K562 (cell line): ENCODE results near the gene HSPB1. TPM values are rescaled to one million over a fixed set of nuclear protein-coding genes. Genes with fewer than 3 reads are reported as not detected.

ENCODE experiments used
- CBX3 ChIP-seq, 2 experiments: IDR thresholded peaks; 1 replicate in 1 of 2; 2 replicates in 1 of 2; pipeline ENCODE4 v1.6.1; 2012; ENCODE audit warnings: inconsistent platforms in 2 of 2, low read length in 2 of 2, borderline replicate concordance in 1 of 2, control low read depth in 1 of 2
- EGR1 ChIP-seq: fragments of 450-650 bp; conservative IDR thresholded peaks from 2 replicates; pipeline ENCODE4 v1.6.1; 2017; ENCODE audit warnings: mild to moderate bottlenecking
- FOS ChIP-seq: IDR thresholded peaks from 3 replicates; pipeline ENCODE4 v1.6.1; 2011; ENCODE audit not compliant: insufficient read length; ENCODE audit errors: extremely low read depth
- GATAD2A ChIP-seq: fragments of 450-650 bp; IDR thresholded peaks from 2 replicates; pipeline ENCODE4 v1.6.1; 2017
- HMGN3 ChIP-seq: IDR thresholded peaks from 2 replicates; pipeline ENCODE4 v1.6.1; 2011; ENCODE audit warnings: borderline replicate concordance, low read depth, mild to moderate bottlenecking, mixed read lengths, low read length; ENCODE audit not compliant: insufficient read length; ENCODE audit errors: extremely low read depth
- MYC ChIP-seq, 2 experiments: fragments of 250-450 bp in 1 of 2; sonication (Bioruptor Pico) in 1 of 2; IDR thresholded peaks; 2 replicates each; pipeline versions ENCODE4 v1.5.1 to v1.6.1; 2012 to 2021; ENCODE audit warnings: low read depth in 2 of 2, borderline replicate concordance in 1 of 2, improper control_type of control experiment in 1 of 2, low read length in 1 of 2, mild to moderate bottlenecking in 1 of 2, moderate library complexity in 1 of 2
- SRF ChIP-seq, 2 experiments: fragments of 250-450, 450-650 bp in 1 of 2; sonication (Bioruptor Pico) in 1 of 2; sonication (generic) in 1 of 2; formaldehyde crosslinking; IDR thresholded peaks; 2 replicates each; pipeline versions ENCODE4 v1.5.0 to v1.5.1; 2020 to 2022; ENCODE audit warnings: mild to moderate bottlenecking in 1 of 2, missing genetic modification reagents in 1 of 2
- ZBTB7A ChIP-seq: IDR thresholded peaks from 2 replicates; pipeline ENCODE4 v1.6.1; 2011; ENCODE audit warnings: low read depth, mild to moderate bottlenecking, low read length, moderate library complexity, borderline replicate concordance; ENCODE audit not compliant: control insufficient read depth
- ZNF561 ChIP-seq: fragments of 450-650 bp; formaldehyde crosslinking; conservative IDR thresholded peaks from 2 replicates; pipeline ENCODE4 v1.4.0; 2020; ENCODE audit warnings: mild to moderate bottlenecking, moderate library complexity
- polyA plus RNA-seq, 8 experiments: library from polyadenylated mRNA; depleted of rRNA in 4 of 8; stranded (reverse) in 5 of 8; unstranded in 3 of 8; fragments of >200 nt; fragmentation: Nextera tagmentation in 2 of 8; fragmentation: Illumina TruSeq in 1 of 8; extraction: Ambion mirVana in 2 of 8; extraction: Trizol in 1 of 8; gene quantifications; 2 replicates each; pipeline versions ENCODE4 v1.2.1 to v1.2.3, GENCODE V29; 2011 to 2014; ENCODE audit warnings: inconsistent platforms in 1 of 8, missing spikeins in 1 of 8
- total RNA-seq, 7 experiments: library from RNA; depleted of rRNA in 6 of 7; stranded (reverse); fragments of >200 nt in 6 of 7; fragmentation: Illumina TruSeq in 2 of 7; extraction: Trizol in 2 of 7; gene quantifications; 2 replicates each; pipeline versions ENCODE4 v1.2.1 to v1.2.3, GENCODE V29; 2011 to 2021; ENCODE audit warnings: low replicate concordance in 1 of 7
- TF ChIP-seq, protein P1 (sequence below): fragments of 250-450 bp; sonication (Bioruptor Pico); IDR thresholded peaks from 2 replicates; pipeline ENCODE4 v1.9.0; 2021; ENCODE audit warnings: mild to moderate bottlenecking, inconsistent platforms
- TF ChIP-seq, protein P2 (sequence below): fragments of 450-650 bp; IDR thresholded peaks from 2 replicates; pipeline ENCODE4 v1.6.1; 2016; ENCODE audit warnings: mild to moderate bottlenecking, moderate library complexity

HSPB1 gene
- total and polyA plus RNA-seq, 9 of the 15 experiments (the other 6 are each of a cell fraction or from before 2014, with no cell fraction given), result 27.1 to 522 (median 138) TPM

DNA sequence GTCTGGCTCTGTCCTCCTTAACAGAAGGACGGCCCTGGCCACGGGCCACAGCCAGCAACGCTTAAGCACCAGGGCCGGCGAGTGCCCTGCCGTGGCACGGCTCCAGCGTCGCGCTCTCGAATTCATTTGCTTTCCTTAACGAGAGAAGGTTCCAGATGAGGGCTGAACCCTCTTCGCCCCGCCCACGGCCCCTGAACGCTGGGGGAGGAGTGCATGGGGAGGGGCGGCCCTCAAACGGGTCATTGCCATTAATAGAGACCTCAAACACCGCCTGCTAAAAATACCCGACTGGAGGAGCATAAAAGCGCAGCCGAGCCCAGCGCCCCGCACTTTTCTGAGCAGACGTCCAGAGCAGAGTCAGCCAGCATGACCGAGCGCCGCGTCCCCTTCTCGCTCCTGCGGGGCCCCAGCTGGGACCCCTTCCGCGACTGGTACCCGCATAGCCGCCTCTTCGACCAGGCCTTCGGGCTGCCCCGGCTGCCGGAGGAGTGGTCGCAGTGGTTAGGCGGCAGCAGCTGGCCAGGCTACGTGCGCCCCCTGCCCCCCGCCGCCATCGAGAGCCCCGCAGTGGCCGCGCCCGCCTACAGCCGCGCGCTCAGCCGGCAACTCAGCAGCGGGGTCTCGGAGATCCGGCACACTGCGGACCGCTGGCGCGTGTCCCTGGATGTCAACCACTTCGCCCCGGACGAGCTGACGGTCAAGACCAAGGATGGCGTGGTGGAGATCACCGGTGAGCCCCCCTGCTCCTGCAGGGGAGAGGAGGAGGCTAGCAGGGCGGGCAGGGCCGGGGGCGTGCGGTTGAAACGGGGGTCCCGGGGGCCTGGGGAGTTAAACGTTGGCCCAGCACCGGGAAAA, at the start of gene HSPB1 (continued):
- TF ChIP-seq ZBTB7A, result peak; percentile 88; the same call in 1 of the 2 replicates
- TF ChIP-seq, protein P1, sequence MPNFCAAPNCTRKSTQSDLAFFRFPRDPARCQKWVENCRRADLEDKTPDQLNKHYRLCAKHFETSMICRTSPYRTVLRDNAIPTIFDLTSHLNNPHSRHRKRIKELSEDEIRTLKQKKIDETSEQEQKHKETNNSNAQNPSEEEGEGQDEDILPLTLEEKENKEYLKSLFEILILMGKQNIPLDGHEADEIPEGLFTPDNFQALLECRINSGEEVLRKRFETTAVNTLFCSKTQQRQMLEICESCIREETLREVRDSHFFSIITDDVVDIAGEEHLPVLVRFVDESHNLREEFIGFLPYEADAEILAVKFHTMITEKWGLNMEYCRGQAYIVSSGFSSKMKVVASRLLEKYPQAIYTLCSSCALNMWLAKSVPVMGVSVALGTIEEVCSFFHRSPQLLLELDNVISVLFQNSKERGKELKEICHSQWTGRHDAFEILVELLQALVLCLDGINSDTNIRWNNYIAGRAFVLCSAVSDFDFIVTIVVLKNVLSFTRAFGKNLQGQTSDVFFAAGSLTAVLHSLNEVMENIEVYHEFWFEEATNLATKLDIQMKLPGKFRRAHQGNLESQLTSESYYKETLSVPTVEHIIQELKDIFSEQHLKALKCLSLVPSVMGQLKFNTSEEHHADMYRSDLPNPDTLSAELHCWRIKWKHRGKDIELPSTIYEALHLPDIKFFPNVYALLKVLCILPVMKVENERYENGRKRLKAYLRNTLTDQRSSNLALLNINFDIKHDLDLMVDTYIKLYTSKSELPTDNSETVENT (CRISPR knock-in tag), result 0 out of 2 replicates have a peak, but pooled peaks have one; percentile 18
- no peak for TF ChIP-seq FOS
- TF ChIP-seq GATAD2A, result peak; percentile 82
- no peak for TF ChIP-seq ZNF561 (CRISPR knock-in tag)
- TF ChIP-seq, protein P2, sequence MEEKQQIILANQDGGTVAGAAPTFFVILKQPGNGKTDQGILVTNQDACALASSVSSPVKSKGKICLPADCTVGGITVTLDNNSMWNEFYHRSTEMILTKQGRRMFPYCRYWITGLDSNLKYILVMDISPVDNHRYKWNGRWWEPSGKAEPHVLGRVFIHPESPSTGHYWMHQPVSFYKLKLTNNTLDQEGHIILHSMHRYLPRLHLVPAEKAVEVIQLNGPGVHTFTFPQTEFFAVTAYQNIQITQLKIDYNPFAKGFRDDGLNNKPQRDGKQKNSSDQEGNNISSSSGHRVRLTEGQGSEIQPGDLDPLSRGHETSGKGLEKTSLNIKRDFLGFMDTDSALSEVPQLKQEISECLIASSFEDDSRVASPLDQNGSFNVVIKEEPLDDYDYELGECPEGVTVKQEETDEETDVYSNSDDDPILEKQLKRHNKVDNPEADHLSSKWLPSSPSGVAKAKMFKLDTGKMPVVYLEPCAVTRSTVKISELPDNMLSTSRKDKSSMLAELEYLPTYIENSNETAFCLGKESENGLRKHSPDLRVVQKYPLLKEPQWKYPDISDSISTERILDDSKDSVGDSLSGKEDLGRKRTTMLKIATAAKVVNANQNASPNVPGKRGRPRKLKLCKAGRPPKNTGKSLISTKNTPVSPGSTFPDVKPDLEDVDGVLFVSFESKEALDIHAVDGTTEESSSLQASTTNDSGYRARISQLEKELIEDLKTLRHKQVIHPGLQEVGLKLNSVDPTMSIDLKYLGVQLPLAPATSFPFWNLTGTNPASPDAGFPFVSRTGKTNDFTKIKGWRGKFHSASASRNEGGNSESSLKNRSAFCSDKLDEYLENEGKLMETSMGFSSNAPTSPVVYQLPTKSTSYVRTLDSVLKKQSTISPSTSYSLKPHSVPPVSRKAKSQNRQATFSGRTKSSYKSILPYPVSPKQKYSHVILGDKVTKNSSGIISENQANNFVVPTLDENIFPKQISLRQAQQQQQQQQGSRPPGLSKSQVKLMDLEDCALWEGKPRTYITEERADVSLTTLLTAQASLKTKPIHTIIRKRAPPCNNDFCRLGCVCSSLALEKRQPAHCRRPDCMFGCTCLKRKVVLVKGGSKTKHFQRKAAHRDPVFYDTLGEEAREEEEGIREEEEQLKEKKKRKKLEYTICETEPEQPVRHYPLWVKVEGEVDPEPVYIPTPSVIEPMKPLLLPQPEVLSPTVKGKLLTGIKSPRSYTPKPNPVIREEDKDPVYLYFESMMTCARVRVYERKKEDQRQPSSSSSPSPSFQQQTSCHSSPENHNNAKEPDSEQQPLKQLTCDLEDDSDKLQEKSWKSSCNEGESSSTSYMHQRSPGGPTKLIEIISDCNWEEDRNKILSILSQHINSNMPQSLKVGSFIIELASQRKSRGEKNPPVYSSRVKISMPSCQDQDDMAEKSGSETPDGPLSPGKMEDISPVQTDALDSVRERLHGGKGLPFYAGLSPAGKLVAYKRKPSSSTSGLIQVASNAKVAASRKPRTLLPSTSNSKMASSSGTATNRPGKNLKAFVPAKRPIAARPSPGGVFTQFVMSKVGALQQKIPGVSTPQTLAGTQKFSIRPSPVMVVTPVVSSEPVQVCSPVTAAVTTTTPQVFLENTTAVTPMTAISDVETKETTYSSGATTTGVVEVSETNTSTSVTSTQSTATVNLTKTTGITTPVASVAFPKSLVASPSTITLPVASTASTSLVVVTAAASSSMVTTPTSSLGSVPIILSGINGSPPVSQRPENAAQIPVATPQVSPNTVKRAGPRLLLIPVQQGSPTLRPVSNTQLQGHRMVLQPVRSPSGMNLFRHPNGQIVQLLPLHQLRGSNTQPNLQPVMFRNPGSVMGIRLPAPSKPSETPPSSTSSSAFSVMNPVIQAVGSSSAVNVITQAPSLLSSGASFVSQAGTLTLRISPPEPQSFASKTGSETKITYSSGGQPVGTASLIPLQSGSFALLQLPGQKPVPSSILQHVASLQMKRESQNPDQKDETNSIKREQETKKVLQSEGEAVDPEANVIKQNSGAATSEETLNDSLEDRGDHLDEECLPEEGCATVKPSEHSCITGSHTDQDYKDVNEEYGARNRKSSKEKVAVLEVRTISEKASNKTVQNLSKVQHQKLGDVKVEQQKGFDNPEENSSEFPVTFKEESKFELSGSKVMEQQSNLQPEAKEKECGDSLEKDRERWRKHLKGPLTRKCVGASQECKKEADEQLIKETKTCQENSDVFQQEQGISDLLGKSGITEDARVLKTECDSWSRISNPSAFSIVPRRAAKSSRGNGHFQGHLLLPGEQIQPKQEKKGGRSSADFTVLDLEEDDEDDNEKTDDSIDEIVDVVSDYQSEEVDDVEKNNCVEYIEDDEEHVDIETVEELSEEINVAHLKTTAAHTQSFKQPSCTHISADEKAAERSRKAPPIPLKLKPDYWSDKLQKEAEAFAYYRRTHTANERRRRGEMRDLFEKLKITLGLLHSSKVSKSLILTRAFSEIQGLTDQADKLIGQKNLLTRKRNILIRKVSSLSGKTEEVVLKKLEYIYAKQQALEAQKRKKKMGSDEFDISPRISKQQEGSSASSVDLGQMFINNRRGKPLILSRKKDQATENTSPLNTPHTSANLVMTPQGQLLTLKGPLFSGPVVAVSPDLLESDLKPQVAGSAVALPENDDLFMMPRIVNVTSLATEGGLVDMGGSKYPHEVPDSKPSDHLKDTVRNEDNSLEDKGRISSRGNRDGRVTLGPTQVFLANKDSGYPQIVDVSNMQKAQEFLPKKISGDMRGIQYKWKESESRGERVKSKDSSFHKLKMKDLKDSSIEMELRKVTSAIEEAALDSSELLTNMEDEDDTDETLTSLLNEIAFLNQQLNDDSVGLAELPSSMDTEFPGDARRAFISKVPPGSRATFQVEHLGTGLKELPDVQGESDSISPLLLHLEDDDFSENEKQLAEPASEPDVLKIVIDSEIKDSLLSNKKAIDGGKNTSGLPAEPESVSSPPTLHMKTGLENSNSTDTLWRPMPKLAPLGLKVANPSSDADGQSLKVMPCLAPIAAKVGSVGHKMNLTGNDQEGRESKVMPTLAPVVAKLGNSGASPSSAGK, result peak; percentile 83
- peak in 1 of 2 experiments; percentile 16; a peak in 1 of 3 replicates for TF ChIP-seq CBX3 (IDR thresholded peaks at IDR 0.05; ENCODE audit: borderline replicate concordance in 1 of 2, low read length in 2 of 2)
- TF ChIP-seq EGR1, result peak; percentile 55
- peak; percentile 26; the same call in 1 of the 2 replicates for TF ChIP-seq MYC (IDR thresholded peaks at IDR 0.05; ENCODE audit: low read depth, low read length)
- TF ChIP-seq MYC (CRISPR knock-in tag; IDR thresholded peaks at IDR 0.05; ENCODE audit: borderline replicate concordance, low read depth), result 0 out of 2 replicates have a peak, but pooled peaks have one; percentile 42
- TF ChIP-seq SRF (CRISPR knock-in tag; IDR thresholded peaks at IDR 0.05), result peak in 1 of 2 experiments; percentile 85; a peak in 2 of 4 replicates
- TF ChIP-seq HMGN3, result peak; percentile 32
